SH-SY5Y (cell line): ENCODE data around the gene ZNF638.

Source experiments
- GATA2 ChIP-seq: IDR thresholded peaks from 2 replicates; pipeline ENCODE4 v1.6.1; 2011; ENCODE audit warnings: mild to moderate bottlenecking, low read depth, low read length
- GATA3 ChIP-seq: IDR thresholded peaks from 2 replicates; pipeline ENCODE4 v1.6.1; 2011; ENCODE audit warnings: low read depth, mild to moderate bottlenecking, low read length, moderate library complexity

GRCh38 chr2:71471276-71471675, 139.7 kb downstream of the ZNF638 start:
- no peak for TF ChIP-seq GATA2
- no peak for TF ChIP-seq GATA3
